MCF 10A (cell line): Measurements from ENCODE around the gene PTPRU. TPM values are rescaled to one million over a fixed set of nuclear protein-coding genes. Genes with fewer than 3 reads are reported as not detected.

Source experiments
- BruUV-seq: library from RNA; stranded (reverse); fragments of 400-500 nt; replicated peaks from 2 replicates; lab custom pipeline; 2021; lab: Mats Ljungman, UMichigan
- CTCF ChIA-PET: fragments of 300-600 bp; sonication (Branson Sonifier 250); formaldehyde crosslinking; extraction: SDS; loops from one replicate; lab custom pipeline; 2021; ENCODE audit warnings: antibody characterized with exemption, inconsistent platforms; lab: Yijun Ruan, JAX
- POLR2A ChIA-PET: fragments of 300-600, 350-650 bp; sonication (Branson Sonifier 250); formaldehyde crosslinking; extraction: SDS; loops from one replicate; lab custom pipeline; 2020; ENCODE audit warnings: antibody characterized with exemption, inconsistent platforms; lab: Yijun Ruan, JAX
- DNase-seq: peaks from one replicate; pipeline ENCODE4 v3.0.0-alpha.2; 2018; ENCODE audit not compliant: unreplicated experiment
- H3K27ac Mint-ChIP-seq: one replicate; pipeline ENCODE4 v1.8.0; 2022; ENCODE audit warnings: mild to moderate bottlenecking, low read depth, mixed read lengths; ENCODE audit not compliant: unreplicated experiment
- H3K27me3 Mint-ChIP-seq: one replicate; pipeline ENCODE4 v1.8.0; 2022; ENCODE audit warnings: mixed read lengths; ENCODE audit not compliant: insufficient read depth, unreplicated experiment
- H3K36me3 Mint-ChIP-seq: one replicate; pipeline ENCODE4 v1.8.0; 2022; ENCODE audit warnings: mild to moderate bottlenecking, moderate library complexity, mixed read lengths; ENCODE audit not compliant: insufficient read depth, unreplicated experiment
- H3K4me1 Mint-ChIP-seq: one replicate; pipeline ENCODE4 v1.8.0; 2022; ENCODE audit warnings: mixed read lengths; ENCODE audit not compliant: insufficient read depth, unreplicated experiment
- H3K4me3 Mint-ChIP-seq: one replicate; pipeline ENCODE4 v1.8.0; 2022; ENCODE audit warnings: mild to moderate bottlenecking, moderate library complexity, mixed read lengths; ENCODE audit not compliant: unreplicated experiment
- H3K9me3 Mint-ChIP-seq: one replicate; pipeline ENCODE4 v1.8.0; 2022; ENCODE audit warnings: mixed read lengths; ENCODE audit not compliant: unreplicated experiment
- CTCF ChIP-seq: fragments of 200-600 bp; IDR thresholded peaks from one replicate; pipeline ENCODE4 v1.8.0; 2022; ENCODE audit warnings: antibody characterized with exemption, mild to moderate bottlenecking; ENCODE audit not compliant: unreplicated experiment
- intact Hi-C: fragments of 100-400 bp; cut with micrococcal nuclease; formaldehyde crosslinking; loops from 2 replicates; pipeline ENCODE4 v1.14.1; 2022
- total RNA-seq: library from RNA; stranded (reverse); gene quantifications from 2 replicates; pipeline ENCODE4 v1.2.3, GENCODE V29; 2022

Gene PTPRU
- total RNA-seq, 1 experiment from 2014 or later, result 24.1 TPM

- H3K27me3 Mint-ChIP-seq, result no peaks in the 10 kb centered on the region
- H3K4me3 Mint-ChIP-seq, result no peak overlapping the region
- peaks cover 7% of the 10 kb centered on the region for H3K4me1 Mint-ChIP-seq
- no peak for DNase-seq
- no TSS peak for BruUV-seq
- peaks cover 19% of the 10 kb centered on the region for H3K36me3 Mint-ChIP-seq
- CTCF ChIA-PET, result no interaction called here
- POLR2A ChIA-PET, result no interaction called here
- intact Hi-C loops, result no loop called here
- no peak overlapping the region for H3K27ac Mint-ChIP-seq
- no peaks in the 10 kb centered on the region for H3K9me3 Mint-ChIP-seq
- TF ChIP-seq CTCF, result no peak
Measured at GRCh38 chr1:29284286-29284960, 48.1 kb downstream of the PTPRU start.

GRCh38 chr1:29284961-29285560 is 48.7 kb downstream of the PTPRU start:
- ChIA-PET CTCF (interaction anchor here (0.9 kb wide), 1 partner anchor 14 kb away, joined by 3 read pairs; no protein-coding TSS in a partner anchor), POLR2A (interaction anchor here (1.0 kb wide), 1 partner anchor 55 kb away, joined by 3 read pairs; the partner anchor contains the start of gene MECR)
- H3K27ac Mint-ChIP-seq, result no peak overlapping the region
- H3K4me3 Mint-ChIP-seq, result no peak overlapping the region
- peaks cover 7% of the 10 kb centered on the region for H3K4me1 Mint-ChIP-seq
- no peak for TF ChIP-seq CTCF
- BruUV-seq, result no TSS peak
- intact Hi-C loops, result no loop called here
- peaks cover 18% of the 10 kb centered on the region for H3K36me3 Mint-ChIP-seq
- no peaks in the 10 kb centered on the region for H3K9me3 Mint-ChIP-seq
- no peak for DNase-seq
- no peaks in the 10 kb centered on the region for H3K27me3 Mint-ChIP-seq

- Mint-ChIP-seq H3K9me3 (no peaks in the 10 kb centered on the region), H3K27ac (no peak overlapping the region)
- TF ChIP-seq CTCF, result no peak
Measured at GRCh38 chr1:29285771-29286170, 49.4 kb downstream of the PTPRU start.

GRCh38 chr1:29286194-29286767 is 50.0 kb downstream of the PTPRU start:
- CTCF ChIA-PET, result interaction anchor here (0.5 kb wide), 1 partner anchor 959 kb away, joined by 3 read pairs; no protein-coding TSS in a partner anchor
- Mint-ChIP-seq H3K36me3 (peaks cover 16% of the 10 kb centered on the region), H3K27me3 (no peaks in the 10 kb centered on the region), H3K27ac (no peak overlapping the region), H3K4me3 (no peak overlapping the region), H3K9me3 (no peaks in the 10 kb centered on the region), H3K4me1 (no peaks in the 10 kb centered on the region)
- DNase-seq, result no peak
- intact Hi-C loops, result no loop called here
- POLR2A ChIA-PET, result interaction anchor here (1.0 kb wide), 1 partner anchor 56 kb away, joined by 3 read pairs; the partner anchor contains the start of gene MECR
- no peak for TF ChIP-seq CTCF
- no TSS peak for BruUV-seq

More at GRCh38 chr1:29285771-29286170, 49.4 kb downstream of the PTPRU start:
- intact Hi-C loops, result no loop called here
- POLR2A ChIA-PET, result interaction anchor here (1.0 kb wide), 1 partner anchor 56 kb away, joined by 3 read pairs; the partner anchor contains the start of gene MECR
- H3K4me3 Mint-ChIP-seq, result no peak overlapping the region
- H3K27me3 Mint-ChIP-seq, result no peaks in the 10 kb centered on the region
- DNase-seq, result no peak
- CTCF ChIA-PET, result interaction anchor here (0.5 to 0.9 kb wide), 2 partner anchors 15 to 959 kb away, joined by 3 read pairs; no protein-coding TSS in a partner anchor
- peaks cover 16% of the 10 kb centered on the region for H3K36me3 Mint-ChIP-seq
- H3K4me1 Mint-ChIP-seq, result peaks cover under 1% of the 10 kb centered on the region
- no TSS peak for BruUV-seq
